Tibial nerve (tissue), 4 donors: ENCODE results near the gene MMP19.

Experiments used
- EP300 ChIP-seq, 2 donors: sonication (generic); formaldehyde crosslinking; IDR thresholded peaks; one replicate each; pipeline ENCODE4 v1.6.1; 2017; ENCODE audit warnings: antibody characterized with exemption in 2 of 2, mild to moderate bottlenecking in 1 of 2
- POLR2A ChIP-seq, 2 donors: fragments of 450-650 bp; IDR thresholded peaks; one replicate each; pipeline ENCODE4 v1.6.1; 2017; ENCODE audit warnings: antibody characterized with exemption in 2 of 2, mild to moderate bottlenecking in 2 of 2, moderate library complexity in 2 of 2
- TF ChIP-seq, protein P1 (sequence below), 5 experiments: fragments of 200-600 bp in 3 of 5; fragments of 450-650 bp in 2 of 5; sonication (generic) in 3 of 5; IDR thresholded peaks; one replicate each; pipeline ENCODE4 v1.5.1; 2016 to 2019; ENCODE audit warnings: antibody characterized with exemption in 5 of 5, mild to moderate bottlenecking in 3 of 5, moderate library complexity in 2 of 5

DNA sequence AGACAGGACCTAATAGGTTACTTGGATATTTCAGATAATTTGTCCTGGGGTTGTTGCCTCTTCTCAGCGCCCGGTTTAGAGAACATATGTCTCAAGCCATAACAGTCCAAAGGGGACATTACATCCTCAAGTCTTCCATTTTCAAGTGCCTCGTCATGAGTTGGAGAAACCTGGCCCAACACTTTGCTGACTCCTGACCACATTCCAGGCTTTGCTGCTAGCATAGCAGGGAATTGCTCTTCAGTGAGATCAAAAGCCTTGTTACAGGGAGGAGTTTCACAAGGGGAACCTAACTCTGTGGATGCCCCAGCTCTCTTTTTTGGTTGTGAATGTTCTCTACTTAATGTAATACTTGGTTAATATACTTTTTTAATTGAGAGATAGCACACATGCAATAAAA is 8.2 kb upstream of the MMP19 start:
- TF ChIP-seq, protein P1, sequence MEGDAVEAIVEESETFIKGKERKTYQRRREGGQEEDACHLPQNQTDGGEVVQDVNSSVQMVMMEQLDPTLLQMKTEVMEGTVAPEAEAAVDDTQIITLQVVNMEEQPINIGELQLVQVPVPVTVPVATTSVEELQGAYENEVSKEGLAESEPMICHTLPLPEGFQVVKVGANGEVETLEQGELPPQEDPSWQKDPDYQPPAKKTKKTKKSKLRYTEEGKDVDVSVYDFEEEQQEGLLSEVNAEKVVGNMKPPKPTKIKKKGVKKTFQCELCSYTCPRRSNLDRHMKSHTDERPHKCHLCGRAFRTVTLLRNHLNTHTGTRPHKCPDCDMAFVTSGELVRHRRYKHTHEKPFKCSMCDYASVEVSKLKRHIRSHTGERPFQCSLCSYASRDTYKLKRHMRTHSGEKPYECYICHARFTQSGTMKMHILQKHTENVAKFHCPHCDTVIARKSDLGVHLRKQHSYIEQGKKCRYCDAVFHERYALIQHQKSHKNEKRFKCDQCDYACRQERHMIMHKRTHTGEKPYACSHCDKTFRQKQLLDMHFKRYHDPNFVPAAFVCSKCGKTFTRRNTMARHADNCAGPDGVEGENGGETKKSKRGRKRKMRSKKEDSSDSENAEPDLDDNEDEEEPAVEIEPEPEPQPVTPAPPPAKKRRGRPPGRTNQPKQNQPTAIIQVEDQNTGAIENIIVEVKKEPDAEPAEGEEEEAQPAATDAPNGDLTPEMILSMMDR (IDR thresholded peaks at IDR 0.05): no peak
- TF ChIP-seq POLR2A (IDR thresholded peaks at IDR 0.05): no peak
- TF ChIP-seq EP300 (IDR thresholded peaks at IDR 0.05): no peak
